ENCODE data around the gene NEBL. TPM values are rescaled to one million over a fixed set of nuclear protein-coding genes. Genes with fewer than 3 reads are reported as not detected.

NEBL gene
- total RNA-seq, 4 donors from 2014 or later = 6.0 to 14.0 (median 12.1) TPM

GRCh38 chr10:20768843-20769242 is 128.3 kb downstream of the NEBL start:
- no peaks in the 10 kb centered on the region for H3K9me3 ChIP-seq
- no peaks in the 10 kb centered on the region for H3K4me1 ChIP-seq
- in situ Hi-C loops (cut with MboI; ENCODE audit: low pct_ligation_motif_present in 1 of 4, low pct_unique_long_range_greater_than_20kb in 1 of 4, low sequenced_read_pairs in 3 of 4) = loop anchor here in 2 of 4 donors (25.0 kb wide), 1 partner anchor 957 kb away; the partner anchor contains the start of gene PLXDC2 (in 2 of the 2)
- no peaks in the 10 kb centered on the region for H3K36me3 ChIP-seq
- no peak for DNase-seq
- intact Hi-C loops (cut with DNase I; ENCODE audit: low total_unique reads) = no loop called here
- H3K27ac ChIP-seq = no peak overlapping the region
- WGBS, 2 donors (ENCODE audit: low coverage in 1 of 2) = 14 to 15% methylated on average over 3 of the region's 3 CpGs
- no peaks in the 10 kb centered on the region for H3K27me3 ChIP-seq
- TF ChIP-seq CTCF (IDR thresholded peaks at IDR 0.05) = peak in 4 of 5 experiments; percentile 22 to 34 (median 30)
- TF ChIP-seq POLR2AphosphoS5 (IDR thresholded peaks at IDR 0.05) = no peak
- no peak overlapping the region for H3K4me3 ChIP-seq

GRCh38 chr10:20767028-20767427 is 130.1 kb downstream of the NEBL start:
- H3K36me3 ChIP-seq = no peaks in the 10 kb centered on the region
- TF ChIP-seq POLR2AphosphoS5 (IDR thresholded peaks at IDR 0.05) (no peak), POLR2A (IDR thresholded peaks at IDR 0.05) (no peak), EP300 (IDR thresholded peaks at IDR 0.05; ENCODE audit: low read depth) (no peak), CTCF (IDR thresholded peaks at IDR 0.05) (no peak)
- H3K4me1 ChIP-seq = no peaks in the 10 kb centered on the region
- whole genome bisulfite sequencing, 2 donors (ENCODE audit: low coverage in 1 of 2) = 51 to 53% methylated on average over 2 of the region's 2 CpGs
- DNase-seq = no peak
- in situ Hi-C loops (cut with MboI; ENCODE audit: low pct_ligation_motif_present in 1 of 4, low pct_unique_long_range_greater_than_20kb in 1 of 4, low sequenced_read_pairs in 3 of 4) = loop anchor here in 2 of 4 donors (25.0 kb wide), 1 partner anchor 955 kb away; the partner anchor contains the start of gene PLXDC2 (in 2 of the 2)
- no peaks in the 10 kb centered on the region for H3K9me3 ChIP-seq
- no peak overlapping the region for H3K4me3 ChIP-seq
- intact Hi-C loops (cut with DNase I; ENCODE audit: low total_unique reads) = no loop called here
- no peaks in the 10 kb centered on the region for H3K27me3 ChIP-seq
- no peak overlapping the region for H3K27ac ChIP-seq

GRCh38 chr10:20765066-20765465 is 132.0 kb downstream of the NEBL start:
- in situ Hi-C loops (cut with MboI; ENCODE audit: low pct_ligation_motif_present in 1 of 4, low pct_unique_long_range_greater_than_20kb in 1 of 4, low sequenced_read_pairs in 3 of 4) (loop anchor here in 2 of 4 donors (25.0 kb wide), 1 partner anchor 953 kb away; the partner anchor contains the start of gene PLXDC2 (in 2 of the 2)), intact Hi-C loops (cut with DNase I; ENCODE audit: low total_unique reads) (no loop called here)
- Histone ChIP-seq H3K4me1 (no peaks in the 10 kb centered on the region), H3K9me3 (no peaks in the 10 kb centered on the region), H3K36me3 (no peaks in the 10 kb centered on the region), H3K4me3 (no peak overlapping the region), H3K27me3 (no peaks in the 10 kb centered on the region), H3K27ac (no peak overlapping the region)
- TF ChIP-seq POLR2AphosphoS5 (IDR thresholded peaks at IDR 0.05) (no peak), EP300 (IDR thresholded peaks at IDR 0.05; ENCODE audit: low read depth) (no peak), POLR2A (IDR thresholded peaks at IDR 0.05) (no peak), CTCF (IDR thresholded peaks at IDR 0.05) (no peak)
- WGBS, 2 donors (ENCODE audit: low coverage in 1 of 2) = 63 to 80% methylated on average over 1 of the region's 1 CpG
- no peak for DNase-seq

- in situ Hi-C loops (cut with MboI; ENCODE audit: low pct_ligation_motif_present in 1 of 4, low pct_unique_long_range_greater_than_20kb in 1 of 4, low sequenced_read_pairs in 3 of 4) (loop anchor here in 2 of 4 donors (25.0 kb wide), 1 partner anchor 948 kb away; the partner anchor contains the start of gene PLXDC2 (in 2 of the 2)), intact Hi-C loops (cut with DNase I; ENCODE audit: low total_unique reads) (no loop called here)
- Histone ChIP-seq H3K9me3 (no peaks in the 10 kb centered on the region), H3K4me1 (no peaks in the 10 kb centered on the region), H3K27me3 (no peaks in the 10 kb centered on the region), H3K36me3 (no peaks in the 10 kb centered on the region), H3K4me3 (no peak overlapping the region), H3K27ac (no peak overlapping the region)
- no peak for DNase-seq
- no peak for TF ChIP-seq POLR2A (IDR thresholded peaks at IDR 0.05)
- TF ChIP-seq POLR2AphosphoS5 (IDR thresholded peaks at IDR 0.05) = no peak
- no peak for TF ChIP-seq EP300 (IDR thresholded peaks at IDR 0.05; ENCODE audit: low read depth)
- no peak for TF ChIP-seq CTCF (IDR thresholded peaks at IDR 0.05)
- 65 to 72% methylated on average over 2 of the region's 2 CpGs for WGBS, 2 donors (ENCODE audit: low coverage in 1 of 2)
Observed at GRCh38 chr10:20760460-20760859, 136.7 kb downstream of the NEBL start.

Measured in transverse colon (tissue), 4 donors.